A549 (cell line): ENCODE data around the gene MOB3C.

ENCODE experiments used
- BHLHE40 ChIP-seq: IDR thresholded peaks from 2 replicates; pipeline ENCODE4 v1.6.1; 2012; ENCODE audit warnings: low read depth, low read length, inconsistent platforms
- CTCF ChIP-seq: fragments of >200 bp; sonication (Bioruptor Twin); formaldehyde crosslinking; IDR thresholded peaks from 3 replicates; pipeline ENCODE4 v1.5.1; 2016
- EP300 ChIP-seq, 2 experiments: fragments of >200 bp; sonication (Bioruptor Twin); formaldehyde crosslinking; IDR thresholded peaks; 2 replicates in 1 of 2; 3 replicates in 1 of 2; pipeline ENCODE4 v1.6.1; 2016 to 2017
- HEYL ChIP-seq: fragments of 250-450 bp; sonication (Bioruptor Pico); IDR thresholded peaks from 2 replicates; pipeline ENCODE4 v1.8.0; 2021; ENCODE audit warnings: mild to moderate bottlenecking, moderate library complexity
- MAFK ChIP-seq: fragments of 450-650 bp; IDR thresholded peaks from 2 replicates; pipeline ENCODE4 v1.6.1; 2014; ENCODE audit not compliant: partially characterized antibody
- MYC ChIP-seq: IDR thresholded peaks from 2 replicates; pipeline ENCODE4 v1.6.1; 2012; ENCODE audit warnings: mild to moderate bottlenecking, inconsistent platforms, low read length, improper control_type of control experiment, borderline replicate concordance
- POLR2A ChIP-seq: IDR thresholded peaks from 2 replicates; pipeline ENCODE4 v1.6.1; 2012; ENCODE audit warnings: mild to moderate bottlenecking, low read length
- REST ChIP-seq: fragments of 200-600 bp; sonication (generic); IDR thresholded peaks from 2 replicates; pipeline ENCODE4 v1.6.1; 2016; ENCODE audit warnings: antibody characterized with exemption, mild to moderate bottlenecking, moderate library complexity
- RNF2 ChIP-seq: fragments of 200-600 bp; sonication (generic); IDR thresholded peaks from 2 replicates; pipeline ENCODE4 v1.6.1; 2016; ENCODE audit warnings: low read depth, mild to moderate bottlenecking, antibody characterized with exemption, moderate library complexity, borderline replicate concordance
- USF2 ChIP-seq: fragments of 450-650 bp; IDR thresholded peaks from 2 replicates; pipeline ENCODE4 v1.6.1; 2014; ENCODE audit warnings: antibody characterized with exemption

- TF ChIP-seq HEYL (CRISPR knock-in tag) (no peak), CTCF (no peak), USF2 (no peak), MYC (no peak), POLR2A (no peak), RNF2 (no peak), REST (no peak), BHLHE40 (no peak), MAFK (no peak), EP300 (IDR thresholded peaks at IDR 0.05) (no peak)
Observed at GRCh38 chr1:46656643-46657042, 40.0 kb upstream of the MOB3C start.
